Neural cell (in vitro differentiated cells): Measurements from ENCODE around the gene TMEM115. TPM values are rescaled to one million over a fixed set of nuclear protein-coding genes. Genes with fewer than 3 reads are reported as not detected.

Source experiments
- H2AFZ ChIP-seq: fragments of 200-600, 300-800 bp; sonication (generic), shearing (Covaris generic); 2 replicates; pipeline ENCODE4 v1.6.0; 2014; ENCODE audit warnings: low read depth, mild to moderate bottlenecking, antibody characterized with exemption, low read length, moderate library complexity
- H3F3A ChIP-seq: fragments of 200-600 bp; shearing (Covaris generic); 2 replicates; pipeline ENCODE4 v1.6.1; 2016; ENCODE audit warnings: mild to moderate bottlenecking, moderate library complexity, mixed read lengths, antibody characterized with exemption, low read length; ENCODE audit not compliant: insufficient read depth, poor library complexity, severe bottlenecking
- H3K27ac ChIP-seq: fragments of 200-600, 300-800 bp; sonication (generic), shearing (Covaris generic); 2 replicates; pipeline ENCODE4 v1.5.1; 2014; ENCODE audit warnings: mild to moderate bottlenecking, low read length, moderate library complexity
- H3K27me3 ChIP-seq: fragments of 300-800, 200-600 bp; sonication (generic), shearing (Covaris generic); 2 replicates; pipeline ENCODE4 v1.6.0; 2014; ENCODE audit warnings: mild to moderate bottlenecking, low read depth, low read length, moderate library complexity; ENCODE audit not compliant: insufficient read depth
- H3K36me3 ChIP-seq: fragments of 300-800, 200-600 bp; sonication (generic), shearing (Covaris generic); 2 replicates; pipeline ENCODE4 v1.5.1; 2014; ENCODE audit warnings: mild to moderate bottlenecking, antibody characterized with exemption, low read length, moderate library complexity; ENCODE audit not compliant: insufficient read depth
- H3K4me2 ChIP-seq: fragments of 300-800, 200-600 bp; sonication (generic), shearing (Covaris generic); 2 replicates; pipeline ENCODE4 v1.6.0; 2014; ENCODE audit warnings: mild to moderate bottlenecking, low read length
- H3K4me3 ChIP-seq: fragments of 300-800, 200-600 bp; sonication (generic), shearing (Covaris generic); 2 replicates; pipeline ENCODE4 v1.5.1; 2014; ENCODE audit warnings: mild to moderate bottlenecking, low read length, moderate library complexity
- H3K79me2 ChIP-seq: fragments of 200-600 bp; shearing (Covaris generic); replicated peaks from 2 replicates; pipeline ENCODE4 v1.6.0; 2014; ENCODE audit warnings: mild to moderate bottlenecking, low read length, moderate library complexity; ENCODE audit not compliant: insufficient read depth
- H3K9ac ChIP-seq: fragments of 300-800, 200-600 bp; sonication (generic), shearing (Covaris generic); 2 replicates; pipeline ENCODE4 v1.6.1; 2016; ENCODE audit warnings: mild to moderate bottlenecking, low read length, mixed read lengths
- H3K9me2 ChIP-seq: fragments of 200-600 bp; shearing (Covaris generic); 2 replicates; pipeline ENCODE4 v1.6.1; 2016; ENCODE audit warnings: mild to moderate bottlenecking, low read length, mixed read lengths; ENCODE audit not compliant: insufficient read depth
- H3K9me3 ChIP-seq: fragments of 200-600, 300-800 bp; sonication (generic), shearing (Covaris generic); 2 replicates; pipeline ENCODE4 v1.6.1; 2016; ENCODE audit warnings: mild to moderate bottlenecking, mixed run types, low read length, moderate library complexity, mixed read lengths
- H4K20me1 ChIP-seq: fragments of 200-600 bp; shearing (Covaris generic); 2 replicates; pipeline ENCODE4 v1.6.1; 2016; ENCODE audit warnings: mild to moderate bottlenecking, mixed run types; ENCODE audit not compliant: insufficient read depth
- CTCF ChIP-seq: fragments of 450-650 bp; IDR thresholded peaks from 2 replicates; pipeline ENCODE4 v1.5.1; 2014; ENCODE audit warnings: antibody characterized with exemption, mild to moderate bottlenecking, moderate library complexity; ENCODE audit not compliant: poor library complexity, severe bottlenecking
- EP300 ChIP-seq: fragments of 450-650 bp; conservative IDR thresholded peaks from 2 replicates; pipeline ENCODE4 v1.6.1; 2014; ENCODE audit warnings: antibody characterized with exemption, mild to moderate bottlenecking, moderate library complexity; ENCODE audit not compliant: poor library complexity, severe bottlenecking
- EZH2 ChIP-seq: fragments of 200-600, 300-800 bp; shearing (Covaris generic), sonication (generic); IDR thresholded peaks from 2 replicates; pipeline ENCODE4 v1.6.1; 2014; ENCODE audit warnings: antibody characterized with exemption, low read length, borderline replicate concordance, mild to moderate bottlenecking; ENCODE audit not compliant: insufficient read depth, poor library complexity, severe bottlenecking
- MXI1 ChIP-seq: fragments of 450-650 bp; conservative IDR thresholded peaks from 2 replicates; pipeline ENCODE4 v1.6.1; 2014; ENCODE audit warnings: antibody characterized with exemption, mild to moderate bottlenecking; ENCODE audit not compliant: poor library complexity, severe bottlenecking
- POLR2AphosphoS5 ChIP-seq: IDR thresholded peaks from 2 replicates; pipeline ENCODE4 v1.6.1; 2012
- RAD21 ChIP-seq: fragments of 450-650 bp; conservative IDR thresholded peaks from 2 replicates; pipeline ENCODE4 v1.6.1; 2014; ENCODE audit warnings: antibody characterized with exemption, mild to moderate bottlenecking, moderate library complexity
- REST ChIP-seq: IDR thresholded peaks from 2 replicates; pipeline ENCODE4 v1.6.1; 2012; ENCODE audit warnings: borderline replicate concordance
- SMC3 ChIP-seq: fragments of 450-650 bp; conservative IDR thresholded peaks from 2 replicates; pipeline ENCODE4 v1.6.1; 2014; ENCODE audit warnings: antibody characterized with exemption, mild to moderate bottlenecking, moderate library complexity; ENCODE audit not compliant: poor library complexity
- TAF1 ChIP-seq: IDR thresholded peaks from 2 replicates; pipeline ENCODE4 v1.6.1; 2012; ENCODE audit warnings: low read depth
- polyA plus RNA-seq: library from polyadenylated mRNA; depleted of rRNA; stranded (reverse); fragments of >200 nt; gene quantifications from 2 replicates; pipeline ENCODE4 v1.2.3, GENCODE V29; 2014

TMEM115 gene
- polyA plus RNA-seq, 1 donor from 2014 or later: 17.8 TPM

- no peak overlapping the region for H3K9ac ChIP-seq
- peaks cover 7% of the 10 kb centered on the region for H3K36me3 ChIP-seq
- no peaks in the 10 kb centered on the region for H3K9me2 ChIP-seq
- no peak overlapping the region for H2AFZ ChIP-seq
- H3K79me2 ChIP-seq: no peaks in the 10 kb centered on the region
- H3K9me3 ChIP-seq: no peaks in the 10 kb centered on the region
- TF ChIP-seq MXI1 (no peak), EP300 (no peak), RAD21 (no peak), EZH2 (no peak), TAF1 (no peak), POLR2AphosphoS5 (no peak), CTCF (no peak), SMC3 (no peak), REST (no peak)
- no peak overlapping the region for H3K4me3 ChIP-seq
- no peak overlapping the region for H3K27ac ChIP-seq
- no peaks in the 10 kb centered on the region for H3F3A ChIP-seq
- no peaks in the 10 kb centered on the region for H3K27me3 ChIP-seq
- H4K20me1 ChIP-seq: no peaks in the 10 kb centered on the region
- no peak overlapping the region for H3K4me2 ChIP-seq
Measured at GRCh38 chr3:50369012-50369670, 9.8 kb upstream of the TMEM115 start.

- Histone ChIP-seq H4K20me1 (no peaks in the 10 kb centered on the region), H3K27ac (no peak overlapping the region), H3F3A (no peaks in the 10 kb centered on the region), H3K4me2 (no peak overlapping the region), H3K9me3 (no peaks in the 10 kb centered on the region), H3K36me3 (peaks cover 7% of the 10 kb centered on the region), H3K9ac (no peak overlapping the region), H3K9me2 (no peaks in the 10 kb centered on the region), H2AFZ (no peak overlapping the region), H3K79me2 (no peaks in the 10 kb centered on the region), H3K4me3 (no peak overlapping the region), H3K27me3 (no peaks in the 10 kb centered on the region)
- TF ChIP-seq RAD21 (no peak), MXI1 (no peak), TAF1 (no peak), EP300 (no peak), POLR2AphosphoS5 (no peak)
Measured at GRCh38 chr3:50365842-50366220, 6.5 kb upstream of the TMEM115 start.
